HG03457 (cell line): ENCODE data around the gene STUB1.

Experiments used
- ATAC-seq: cut with Tn5 transposase; IDR thresholded peaks from one replicate; pipeline ENCODE4 v1.9.1; 2021; ENCODE audit warnings: moderate number of reproducible peaks; ENCODE audit not compliant: unreplicated experiment

Gene STUB1

GRCh38 chr16:724188-725040 lies 44.2 kb downstream of the STUB1 start:
- ATAC-seq, result no peak

DNA sequence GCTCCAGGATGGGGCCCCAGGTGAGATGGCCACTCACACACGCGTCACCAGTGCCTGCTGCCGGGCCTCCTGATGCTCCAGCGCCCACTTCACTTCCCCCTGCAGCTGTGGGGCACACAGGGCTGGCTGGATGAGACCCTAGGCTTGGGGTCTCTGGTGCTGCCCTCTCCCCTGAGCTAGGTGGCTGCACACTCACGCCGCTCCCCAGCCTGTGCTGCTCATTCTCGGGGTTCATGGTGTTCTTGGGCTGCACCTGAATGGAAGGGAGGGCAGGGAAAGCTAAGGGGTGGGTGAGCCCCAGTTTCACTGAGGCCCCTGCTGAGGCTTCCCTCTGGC lies 44.8 kb downstream of the STUB1 start:
- no peak for ATAC-seq

GRCh38 chr16:725463-726187 lies 45.4 kb downstream of the STUB1 start:
- ATAC-seq, result no peak

GRCh38 chr16:726188-726437 lies 45.9 kb downstream of the STUB1 start:
- no peak for ATAC-seq

DNA sequence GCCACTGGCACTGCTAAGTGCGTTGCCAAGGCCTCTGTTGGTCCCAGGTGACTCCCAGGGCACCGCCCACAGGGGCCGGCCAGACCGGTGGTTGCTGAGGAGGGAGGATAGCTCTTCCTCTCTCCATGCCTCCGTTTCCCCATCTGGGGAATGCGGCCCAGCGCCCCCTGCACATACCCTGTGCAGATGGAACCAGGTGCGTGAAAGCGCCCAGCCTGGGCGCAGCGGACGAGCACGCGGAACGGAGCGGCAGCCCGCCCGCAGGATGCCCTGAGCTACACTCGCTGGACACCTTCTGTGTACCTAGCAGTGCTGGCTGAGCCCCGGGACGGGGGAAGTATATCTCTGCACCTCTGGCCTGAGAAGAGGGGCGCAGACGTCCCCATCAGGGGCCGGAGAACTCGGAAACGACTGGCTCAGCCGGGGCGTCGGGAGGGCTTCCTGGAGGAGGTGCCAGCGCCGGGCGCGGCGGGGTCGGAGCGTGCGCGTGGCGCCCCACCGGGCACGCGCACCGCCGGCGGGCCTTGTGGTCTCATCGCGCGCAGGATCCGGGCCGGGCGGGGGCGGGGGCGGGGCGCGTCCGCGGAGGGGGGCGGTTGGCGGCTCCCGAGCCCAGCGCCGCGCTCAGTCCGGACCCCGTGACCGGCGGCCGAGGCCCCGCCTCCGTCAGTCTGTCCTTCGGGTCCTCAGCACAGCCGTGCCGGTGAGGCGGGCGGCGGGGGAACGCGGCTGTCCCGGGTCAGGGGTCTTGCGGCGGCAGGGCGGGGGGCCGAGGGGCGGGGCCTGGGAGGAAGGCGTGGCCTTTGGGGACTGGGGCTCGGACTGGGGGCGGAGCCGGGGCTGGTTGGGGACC lies 46.5 kb downstream of the STUB1 start, which contains the start of the genes CCDC78 and HAGHL:
Gene CCDC78, minus strand, starts transcription at position 6 of the 853 bp plus-strand sequence. CDS start 76 bp downstream, outside the sequence.
Gene HAGHL, plus strand, starts transcription at position 669 of the 853 bp plus-strand sequence. CDS start 404 bp downstream, outside the sequence.
- ATAC-seq, result no peak

- no peak for ATAC-seq
Measured at GRCh38 chr16:727291-727977, 47.2 kb downstream of the STUB1 start.

DNA sequence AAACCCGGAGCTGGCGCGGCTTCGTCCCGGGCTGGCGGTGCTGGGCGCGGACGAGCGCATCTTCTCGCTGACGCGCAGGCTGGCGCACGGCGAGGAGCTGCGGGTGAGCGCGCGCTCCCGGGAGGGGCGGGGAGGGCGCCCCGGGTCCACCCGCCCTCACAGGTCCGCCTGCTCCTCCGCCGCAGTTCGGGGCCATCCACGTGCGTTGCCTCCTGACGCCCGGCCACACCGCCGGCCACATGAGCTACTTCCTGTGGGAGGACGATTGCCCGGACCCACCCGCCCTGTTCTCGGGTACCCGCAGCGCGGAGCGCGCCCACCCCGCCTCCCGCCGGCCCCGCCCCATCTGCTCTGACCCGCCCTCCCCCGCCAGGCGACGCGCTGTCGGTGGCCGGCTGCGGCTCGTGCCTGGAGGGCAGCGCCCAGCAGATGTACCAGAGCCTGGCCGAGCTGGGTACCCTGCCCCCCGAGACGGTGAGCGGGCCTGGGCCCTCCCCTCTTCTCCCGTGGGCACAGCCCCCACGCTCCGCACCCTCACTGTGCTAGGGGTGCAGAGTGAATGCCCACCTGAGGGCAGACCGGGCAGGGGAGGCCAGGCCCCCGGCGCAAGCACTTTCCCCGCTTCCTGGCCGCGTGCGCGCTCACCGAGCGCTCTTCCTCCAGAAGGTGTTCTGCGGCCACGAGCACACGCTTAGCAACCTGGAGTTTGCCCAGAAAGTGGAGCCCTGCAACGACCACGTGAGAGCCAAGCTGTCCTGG lies 48.1 kb downstream of the STUB1 start:
- ATAC-seq, result no peak

DNA sequence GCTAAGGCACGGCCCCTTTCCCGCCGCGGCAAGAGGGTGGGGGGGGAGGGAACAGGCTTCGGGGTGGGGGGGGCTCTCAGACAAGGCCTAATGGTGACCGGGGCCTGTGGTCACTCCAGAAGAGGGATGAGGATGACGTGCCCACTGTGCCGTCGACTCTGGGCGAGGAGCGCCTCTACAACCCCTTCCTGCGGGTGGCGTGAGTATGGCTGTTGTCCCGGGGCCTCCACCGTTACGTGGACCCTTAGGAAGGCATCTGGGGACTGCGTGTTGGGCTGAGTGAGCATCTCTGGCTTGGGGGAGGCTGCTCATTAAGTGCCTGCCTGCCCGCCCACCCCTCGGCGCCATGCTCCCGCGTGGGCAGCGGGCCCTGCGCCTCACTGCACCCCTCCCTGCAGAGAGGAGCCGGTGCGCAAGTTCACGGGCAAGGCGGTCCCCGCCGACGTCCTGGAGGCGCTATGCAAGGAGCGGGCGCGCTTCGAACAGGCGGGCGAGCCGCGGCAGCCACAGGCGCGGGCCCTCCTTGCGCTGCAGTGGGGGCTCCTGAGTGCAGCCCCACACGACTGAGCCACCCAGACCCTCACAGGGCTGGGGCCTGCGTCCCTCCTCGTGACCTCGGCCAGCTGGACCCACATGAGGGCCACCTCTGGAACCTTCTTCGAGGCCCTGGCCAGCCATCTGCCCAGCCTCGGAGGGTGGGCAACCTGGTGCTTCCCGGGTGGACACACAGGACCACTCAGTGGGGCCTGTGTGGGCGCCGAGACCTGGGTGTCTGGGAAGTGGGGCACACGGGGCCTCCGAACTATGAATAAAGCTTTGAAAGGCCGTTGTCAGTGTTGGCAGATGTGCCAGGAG lies 48.9 kb downstream of the STUB1 start:
- ATAC-seq, result no peak

- no peak for ATAC-seq
Measured at GRCh38 chr16:729768-730665, 49.8 kb downstream of the STUB1 start.

GRCh38 chr16:730666-731509 lies 50.7 kb downstream of the STUB1 start:
- ATAC-seq, result no peak

DNA sequence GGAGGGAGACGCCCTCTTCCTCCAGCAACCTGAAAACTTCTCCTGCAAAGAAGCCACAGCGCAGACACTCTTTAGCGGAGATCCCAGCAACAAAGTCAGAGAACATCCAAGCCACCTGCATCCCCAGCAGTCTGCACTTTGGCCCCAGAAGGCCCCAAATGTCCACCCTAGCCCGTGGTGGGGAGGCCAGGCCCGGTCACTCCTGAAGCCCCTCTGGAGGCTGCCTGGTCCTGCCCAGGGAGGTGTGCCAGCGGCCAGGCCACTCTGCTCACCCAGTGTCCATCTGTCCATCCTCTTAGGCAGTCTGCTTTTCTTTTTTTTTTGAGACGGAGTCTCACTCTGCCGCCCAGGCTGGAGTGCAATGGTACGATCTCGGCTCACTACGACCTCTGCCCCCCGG lies 52.1 kb downstream of the STUB1 start:
- no peak for ATAC-seq
